ENCODE results near the gene POTEF. TPM values are rescaled to one million over a fixed set of nuclear protein-coding genes. Genes with fewer than 3 reads are reported as not detected.

Gene POTEF
- total RNA-seq (2022; extraction: Qiagen RNA extraction) = not detected in 5 replicates

GRCh38 chr2:130129120-130129829 is at the start of gene POTEF:
TSS of gene POTEF (minus strand) at chr2:130129222. CDS start at chr2:130120515, 8,707 bp downstream.

DNA sequence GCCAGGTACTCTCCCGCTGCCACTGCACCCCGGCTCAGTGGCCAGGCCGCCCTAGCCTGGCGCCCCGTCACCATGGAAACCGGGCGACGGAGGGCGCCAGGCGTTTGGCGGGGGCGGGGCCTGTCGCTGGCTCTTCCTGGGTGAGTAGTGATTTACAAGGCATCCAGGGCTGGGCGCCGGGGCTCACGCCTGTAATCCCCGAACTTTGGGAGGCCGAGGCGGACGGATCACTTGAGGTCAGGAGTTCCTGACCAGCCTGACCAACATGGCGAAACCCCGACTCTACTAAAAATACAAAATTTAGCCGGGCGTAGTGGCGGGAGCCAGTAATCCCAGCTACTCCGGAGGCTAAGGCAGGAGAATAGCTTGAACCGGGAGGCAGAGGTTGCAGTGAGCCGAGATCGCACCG is 16.0 kb upstream of the POTEF start, which contains the start of gene CCDC74B:
Gene CCDC74B (minus strand): TSS at position 107 of the 409 bp plus-strand sequence. CDS start 116 bp downstream, outside the sequence.

Other genes with a start within 250 kb of the POTEF start
- not detected in 5 replicates for gene RAB6C, start 149.6 kb downstream of the POTEF start, total RNA-seq (2022; extraction: Qiagen RNA extraction)
- gene CCDC74B, start 15.9 kb upstream of the POTEF start, total RNA-seq (2022; extraction: Qiagen RNA extraction) = 4.4 to 8.4 TPM (median 6.9 TPM) in 5 replicates
- 61.6 to 81.4 TPM (median 75.4 TPM) in 5 replicates for gene SMPD4, start 52.4 kb upstream of the POTEF start, total RNA-seq (2022; extraction: Qiagen RNA extraction)
- 245 to 460 TPM (median 438 TPM) in 5 replicates for gene MZT2B, start 53.0 kb upstream of the POTEF start, total RNA-seq (2022; extraction: Qiagen RNA extraction)
- gene TUBA3E, start 69.2 kb upstream of the POTEF start, total RNA-seq (2022; extraction: Qiagen RNA extraction) = 0.13 to 0.29 TPM (median 0.16 TPM) in 4 of 5 replicates, not detected in the other
- 141 to 179 TPM (median 167 TPM) in 5 replicates for gene IMP4, start 213.7 kb upstream of the POTEF start, total RNA-seq (2022; extraction: Qiagen RNA extraction)
- 25.8 to 31.0 TPM (median 28.8 TPM) in 5 replicates for gene PTPN18, start 226.8 kb upstream of the POTEF start, total RNA-seq (2022; extraction: Qiagen RNA extraction)

All from A549 treated with CORT108297 at 1 μM for 4 hours (cell line).